SK-N-SH treated with all-trans-retinoic acid at 6 μM for 48 hours (cell line): ENCODE results near the gene GRM3.

ENCODE experiments used
- ATAC-seq: fragments of 200-7000 bp; cut with Tn5 transposase; 3 replicates; pipeline ENCODE4 v1.9.1; 2020; ENCODE audit warnings: mild to moderate bottlenecking, moderate library complexity
- ARNTL ChIP-seq: fragments of 450-650 bp; formaldehyde crosslinking; IDR thresholded peaks from 2 replicates; pipeline ENCODE4 v1.5.0; 2020; ENCODE audit warnings: low read depth, mild to moderate bottlenecking, moderate library complexity, borderline replicate concordance
- CSDC2 ChIP-seq: fragments of 250-450 bp; sonication (Bioruptor Pico); IDR thresholded peaks from 2 replicates; pipeline ENCODE4 v1.5.0; 2020; ENCODE audit warnings: mild to moderate bottlenecking, moderate library complexity
- ESRRG ChIP-seq: fragments of 250-450 bp; sonication (Bioruptor Pico); IDR thresholded peaks from 2 replicates; pipeline ENCODE4 v1.6.1; 2021; ENCODE audit warnings: mild to moderate bottlenecking
- GLIS3 ChIP-seq: fragments of 250-450 bp; sonication (Bioruptor Pico); IDR thresholded peaks from 2 replicates; pipeline ENCODE4 v1.5.0; 2020; ENCODE audit warnings: mild to moderate bottlenecking, moderate library complexity
- ISL1 ChIP-seq: fragments of 250-450 bp; sonication (Bioruptor Pico); IDR thresholded peaks from 2 replicates; pipeline ENCODE4 v2.1.2; 2022; ENCODE audit warnings: mild to moderate bottlenecking, moderate library complexity
- PPARA ChIP-seq: fragments of 250-450 bp; sonication (Bioruptor Pico); IDR thresholded peaks from 2 replicates; pipeline ENCODE4 v1.5.0; 2020; ENCODE audit warnings: mild to moderate bottlenecking, borderline replicate concordance
- RARB ChIP-seq: fragments of 250-450 bp; sonication (Bioruptor Pico); IDR thresholded peaks from 2 replicates; pipeline ENCODE4 v1.8.0; 2021; ENCODE audit warnings: mild to moderate bottlenecking, moderate library complexity
- SNAI2 ChIP-seq: fragments of 250-450 bp; sonication (Bioruptor Pico); IDR thresholded peaks from 2 replicates; pipeline ENCODE4 v1.5.0; 2020; ENCODE audit warnings: mild to moderate bottlenecking, moderate library complexity
- TOX ChIP-seq: fragments of 250-450 bp; sonication (Bioruptor Pico); IDR thresholded peaks from 2 replicates; pipeline ENCODE4 v1.8.0; 2021; ENCODE audit warnings: mild to moderate bottlenecking, moderate library complexity, borderline replicate concordance
- ZFP3 ChIP-seq: fragments of 250-450 bp; sonication (Bioruptor Pico); IDR thresholded peaks from 2 replicates; pipeline ENCODE4 v1.5.0; 2020; ENCODE audit warnings: mild to moderate bottlenecking, moderate library complexity
- ZFP30 ChIP-seq: fragments of 450-650 bp; formaldehyde crosslinking; IDR thresholded peaks from 2 replicates; pipeline ENCODE4 v1.5.0; 2022; ENCODE audit warnings: mild to moderate bottlenecking, moderate library complexity
- ZNF565 ChIP-seq: fragments of 450-650 bp; formaldehyde crosslinking; conservative IDR thresholded peaks from 2 replicates; pipeline ENCODE4 v1.5.0; 2020; ENCODE audit warnings: low read depth, mild to moderate bottlenecking, moderate library complexity
- ZNF70 ChIP-seq: fragments of 450-650 bp; formaldehyde crosslinking; IDR thresholded peaks from 2 replicates; pipeline ENCODE4 v1.5.0; 2020; ENCODE audit warnings: mild to moderate bottlenecking, moderate library complexity
- ZNF8 ChIP-seq: fragments of 450-650 bp; formaldehyde crosslinking; IDR thresholded peaks from 2 replicates; pipeline ENCODE4 v1.5.0; 2020; ENCODE audit warnings: mild to moderate bottlenecking, moderate library complexity
- TF ChIP-seq, protein P1 (sequence below): fragments of 250-450 bp; sonication (Bioruptor Pico); IDR thresholded peaks from 2 replicates; pipeline ENCODE4 v1.8.0; 2021; ENCODE audit warnings: low read depth, mild to moderate bottlenecking, moderate library complexity, borderline replicate concordance
- TF ChIP-seq, protein P2 (sequence below): fragments of 250-450 bp; sonication (Bioruptor Pico); IDR thresholded peaks from 2 replicates; pipeline ENCODE4 v1.5.0; 2020; ENCODE audit warnings: mild to moderate bottlenecking, moderate library complexity
- TF ChIP-seq, protein P3 (sequence below): fragments of 250-450 bp; sonication (Bioruptor Pico); IDR thresholded peaks from 2 replicates; pipeline ENCODE4 v1.5.1; 2020; ENCODE audit warnings: low read depth, mild to moderate bottlenecking, moderate library complexity
- TF ChIP-seq, protein P4 (sequence below): fragments of 250-450 bp; sonication (Bioruptor Pico); IDR thresholded peaks from 2 replicates; pipeline ENCODE4 v1.8.0; 2020; ENCODE audit warnings: mild to moderate bottlenecking, moderate library complexity, borderline replicate concordance

Gene GRM3

DNA sequence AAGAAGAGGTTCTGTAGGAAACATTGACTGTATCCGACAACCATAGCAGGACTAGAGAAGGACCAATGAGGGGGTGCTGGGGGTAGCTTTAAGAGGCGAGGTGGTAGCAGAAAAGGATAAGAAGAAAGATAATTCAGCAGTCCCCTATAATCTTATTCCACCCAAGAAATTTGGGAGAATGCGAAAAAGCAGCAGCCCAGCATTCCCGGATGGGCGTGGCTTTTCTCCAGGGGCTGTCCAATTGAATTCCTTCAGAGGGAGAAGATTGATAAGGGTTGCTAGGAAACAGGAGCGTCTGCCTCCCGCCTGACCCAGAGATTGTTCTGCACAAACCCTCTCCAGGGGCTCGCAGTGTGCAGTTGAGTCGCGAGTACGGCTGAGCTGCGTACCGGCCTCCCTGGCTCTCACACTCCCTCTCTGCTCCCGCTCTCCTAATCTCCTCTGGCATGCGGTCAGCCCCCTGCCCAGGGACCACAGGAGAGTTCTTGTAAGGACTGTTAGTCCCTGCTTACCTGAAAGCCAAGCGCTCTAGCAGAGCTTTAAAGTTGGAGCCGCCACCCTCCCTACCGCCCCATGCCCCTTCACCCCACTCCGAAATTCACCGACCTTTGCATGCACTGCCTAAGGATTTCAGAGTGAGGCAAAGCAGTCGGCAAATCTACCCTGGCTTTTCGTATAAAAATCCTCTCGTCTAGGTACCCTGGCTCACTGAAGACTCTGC lies at the start of gene GRM3:
TSS of gene GRM3 (plus strand) at position 349 of the 721 bp plus-strand sequence. CDS start 121,237 bp downstream, outside the sequence.
- peak; percentile 76 for ATAC-seq
- TF ChIP-seq, protein P1, sequence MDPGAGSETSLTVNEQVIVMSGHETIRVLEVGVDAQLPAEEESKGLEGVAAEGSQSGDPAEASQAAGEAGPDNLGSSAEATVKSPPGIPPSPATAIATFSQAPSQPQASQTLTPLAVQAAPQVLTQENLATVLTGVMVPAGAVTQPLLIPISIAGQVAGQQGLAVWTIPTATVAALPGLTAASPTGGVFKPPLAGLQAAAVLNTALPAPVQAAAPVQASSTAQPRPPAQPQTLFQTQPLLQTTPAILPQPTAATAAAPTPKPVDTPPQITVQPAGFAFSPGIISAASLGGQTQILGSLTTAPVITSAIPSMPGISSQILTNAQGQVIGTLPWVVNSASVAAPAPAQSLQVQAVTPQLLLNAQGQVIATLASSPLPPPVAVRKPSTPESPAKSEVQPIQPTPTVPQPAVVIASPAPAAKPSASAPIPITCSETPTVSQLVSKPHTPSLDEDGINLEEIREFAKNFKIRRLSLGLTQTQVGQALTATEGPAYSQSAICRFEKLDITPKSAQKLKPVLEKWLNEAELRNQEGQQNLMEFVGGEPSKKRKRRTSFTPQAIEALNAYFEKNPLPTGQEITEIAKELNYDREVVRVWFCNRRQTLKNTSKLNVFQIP (CRISPR knock-in tag): no peak
- no peak for TF ChIP-seq ARNTL
- TF ChIP-seq ZNF565: no peak
- no peak for TF ChIP-seq ZFP30 (CRISPR knock-in tag)
- no peak for TF ChIP-seq ZNF8 (CRISPR knock-in tag)
- no peak for TF ChIP-seq ZFP3
- TF ChIP-seq, protein P2, sequence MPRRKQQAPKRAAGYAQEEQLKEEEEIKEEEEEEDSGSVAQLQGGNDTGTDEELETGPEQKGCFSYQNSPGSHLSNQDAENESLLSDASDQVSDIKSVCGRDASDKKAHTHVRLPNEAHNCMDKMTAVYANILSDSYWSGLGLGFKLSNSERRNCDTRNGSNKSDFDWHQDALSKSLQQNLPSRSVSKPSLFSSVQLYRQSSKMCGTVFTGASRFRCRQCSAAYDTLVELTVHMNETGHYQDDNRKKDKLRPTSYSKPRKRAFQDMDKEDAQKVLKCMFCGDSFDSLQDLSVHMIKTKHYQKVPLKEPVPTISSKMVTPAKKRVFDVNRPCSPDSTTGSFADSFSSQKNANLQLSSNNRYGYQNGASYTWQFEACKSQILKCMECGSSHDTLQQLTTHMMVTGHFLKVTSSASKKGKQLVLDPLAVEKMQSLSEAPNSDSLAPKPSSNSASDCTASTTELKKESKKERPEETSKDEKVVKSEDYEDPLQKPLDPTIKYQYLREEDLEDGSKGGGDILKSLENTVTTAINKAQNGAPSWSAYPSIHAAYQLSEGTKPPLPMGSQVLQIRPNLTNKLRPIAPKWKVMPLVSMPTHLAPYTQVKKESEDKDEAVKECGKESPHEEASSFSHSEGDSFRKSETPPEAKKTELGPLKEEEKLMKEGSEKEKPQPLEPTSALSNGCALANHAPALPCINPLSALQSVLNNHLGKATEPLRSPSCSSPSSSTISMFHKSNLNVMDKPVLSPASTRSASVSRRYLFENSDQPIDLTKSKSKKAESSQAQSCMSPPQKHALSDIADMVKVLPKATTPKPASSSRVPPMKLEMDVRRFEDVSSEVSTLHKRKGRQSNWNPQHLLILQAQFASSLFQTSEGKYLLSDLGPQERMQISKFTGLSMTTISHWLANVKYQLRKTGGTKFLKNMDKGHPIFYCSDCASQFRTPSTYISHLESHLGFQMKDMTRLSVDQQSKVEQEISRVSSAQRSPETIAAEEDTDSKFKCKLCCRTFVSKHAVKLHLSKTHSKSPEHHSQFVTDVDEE: no peak
- TF ChIP-seq, all 23 proteins: peak for 0

DNA sequence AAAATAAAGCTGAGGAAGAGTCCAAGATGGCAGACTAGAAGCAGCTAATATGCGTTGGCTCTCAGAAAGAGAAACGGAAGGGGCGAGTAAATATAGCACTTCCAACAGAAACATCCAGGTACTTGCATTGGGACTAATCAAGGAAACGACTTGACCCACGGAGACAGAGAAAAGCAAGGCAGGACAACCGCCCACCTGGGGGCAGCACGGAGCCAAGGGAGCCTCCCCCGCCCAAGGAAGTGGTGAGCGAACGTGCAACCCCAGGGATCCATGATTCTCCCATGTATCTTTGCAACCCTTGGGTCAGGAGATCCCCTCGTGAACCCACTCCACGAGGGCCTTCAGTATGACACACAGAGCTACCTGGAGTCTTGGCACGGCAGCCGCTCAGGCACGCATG lies 45.4 kb upstream of the GRM3 start:
- TF ChIP-seq PPARA (CRISPR knock-in tag) (no peak), ZNF8 (CRISPR knock-in tag) (no peak), RARB (CRISPR knock-in tag) (no peak), TOX (no peak), ZNF70 (CRISPR knock-in tag) (no peak), ZNF565 (no peak), ZFP30 (CRISPR knock-in tag) (no peak)
- ATAC-seq: peak; percentile 89

DNA sequence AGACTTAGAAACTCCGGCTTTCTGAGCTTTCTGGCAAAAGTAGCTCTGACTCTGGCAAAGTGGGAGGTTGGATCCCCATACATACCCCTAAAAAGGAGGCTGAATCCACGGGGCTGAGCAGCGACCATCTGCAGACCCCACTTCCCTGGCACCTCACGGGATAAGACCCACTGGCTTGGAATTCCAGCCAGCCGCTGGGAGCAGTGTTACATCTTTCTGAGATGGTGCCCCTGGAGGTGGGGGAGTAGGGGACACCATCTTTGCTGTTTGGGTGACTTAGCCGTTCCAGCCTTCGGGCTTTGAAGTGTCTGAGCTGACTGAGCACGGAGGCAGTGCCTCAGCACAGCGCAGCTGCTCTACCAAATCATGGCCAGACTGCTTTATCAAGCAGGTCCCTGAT lies 45.0 kb upstream of the GRM3 start:
- ATAC-seq: peak; percentile 24; the same call in 1 of the 3 replicates
- no peak for TF ChIP-seq ISL1 (CRISPR knock-in tag)
- TF ChIP-seq, protein P3, sequence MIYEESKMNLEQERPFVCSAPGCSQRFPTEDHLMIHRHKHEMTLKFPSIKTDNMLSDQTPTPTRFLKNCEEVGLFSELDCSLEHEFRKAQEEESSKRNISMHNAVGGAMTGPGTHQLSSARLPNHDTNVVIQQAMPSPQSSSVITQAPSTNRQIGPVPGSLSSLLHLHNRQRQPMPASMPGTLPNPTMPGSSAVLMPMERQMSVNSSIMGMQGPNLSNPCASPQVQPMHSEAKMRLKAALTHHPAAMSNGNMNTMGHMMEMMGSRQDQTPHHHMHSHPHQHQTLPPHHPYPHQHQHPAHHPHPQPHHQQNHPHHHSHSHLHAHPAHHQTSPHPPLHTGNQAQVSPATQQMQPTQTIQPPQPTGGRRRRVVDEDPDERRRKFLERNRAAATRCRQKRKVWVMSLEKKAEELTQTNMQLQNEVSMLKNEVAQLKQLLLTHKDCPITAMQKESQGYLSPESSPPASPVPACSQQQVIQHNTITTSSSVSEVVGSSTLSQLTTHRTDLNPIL (CRISPR knock-in tag): no peak
- TF ChIP-seq ZFP3: no peak
- TF ChIP-seq ESRRG (CRISPR knock-in tag): no peak
- TF ChIP-seq ARNTL: no peak
- TF ChIP-seq RARB (CRISPR knock-in tag): no peak
- no peak for TF ChIP-seq CSDC2 (CRISPR knock-in tag)
- TF ChIP-seq, protein P1 (CRISPR knock-in tag): no peak
- TF ChIP-seq ZNF8 (CRISPR knock-in tag): no peak
- TF ChIP-seq GLIS3 (CRISPR knock-in tag): no peak
- TF ChIP-seq SNAI2 (CRISPR knock-in tag): no peak
- TF ChIP-seq ZNF70 (CRISPR knock-in tag): no peak
- TF ChIP-seq, protein P4, sequence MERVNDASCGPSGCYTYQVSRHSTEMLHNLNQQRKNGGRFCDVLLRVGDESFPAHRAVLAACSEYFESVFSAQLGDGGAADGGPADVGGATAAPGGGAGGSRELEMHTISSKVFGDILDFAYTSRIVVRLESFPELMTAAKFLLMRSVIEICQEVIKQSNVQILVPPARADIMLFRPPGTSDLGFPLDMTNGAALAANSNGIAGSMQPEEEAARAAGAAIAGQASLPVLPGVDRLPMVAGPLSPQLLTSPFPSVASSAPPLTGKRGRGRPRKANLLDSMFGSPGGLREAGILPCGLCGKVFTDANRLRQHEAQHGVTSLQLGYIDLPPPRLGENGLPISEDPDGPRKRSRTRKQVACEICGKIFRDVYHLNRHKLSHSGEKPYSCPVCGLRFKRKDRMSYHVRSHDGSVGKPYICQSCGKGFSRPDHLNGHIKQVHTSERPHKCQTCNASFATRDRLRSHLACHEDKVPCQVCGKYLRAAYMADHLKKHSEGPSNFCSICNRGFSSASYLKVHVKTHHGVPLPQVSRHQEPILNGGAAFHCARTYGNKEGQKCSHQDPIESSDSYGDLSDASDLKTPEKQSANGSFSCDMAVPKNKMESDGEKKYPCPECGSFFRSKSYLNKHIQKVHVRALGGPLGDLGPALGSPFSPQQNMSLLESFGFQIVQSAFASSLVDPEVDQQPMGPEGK: no peak
- TF ChIP-seq ZFP30 (CRISPR knock-in tag): no peak
